ENCODE results near the gene AKAP3. TPM values are rescaled to one million over a fixed set of nuclear protein-coding genes. Genes with fewer than 3 reads are reported as not detected.

AKAP3 gene
- total and polyA plus RNA-seq, 4 donors: 0.21 to 2.0 (median 1.0) TPM

DNA sequence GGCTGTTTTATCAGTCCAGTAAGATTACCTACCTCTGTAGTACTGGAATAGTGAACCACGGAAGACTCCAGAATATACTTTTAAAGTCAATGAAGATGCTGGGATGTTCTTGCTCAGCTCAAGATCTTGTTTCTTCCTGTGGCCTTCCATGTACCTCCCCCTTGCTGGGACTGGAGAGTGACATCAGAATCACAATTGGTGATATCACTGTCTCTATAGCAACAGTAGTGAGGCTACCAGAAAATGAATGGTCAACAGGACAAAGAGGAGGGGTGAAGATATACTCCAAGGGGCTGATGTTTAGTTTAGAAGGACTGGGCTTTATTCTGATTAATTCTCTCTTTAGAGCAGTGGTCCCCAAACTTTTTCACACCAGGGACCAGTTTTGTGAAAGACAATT lies 3.8 kb downstream of the AKAP3 start (continued):
- TF ChIP-seq, protein P1, sequence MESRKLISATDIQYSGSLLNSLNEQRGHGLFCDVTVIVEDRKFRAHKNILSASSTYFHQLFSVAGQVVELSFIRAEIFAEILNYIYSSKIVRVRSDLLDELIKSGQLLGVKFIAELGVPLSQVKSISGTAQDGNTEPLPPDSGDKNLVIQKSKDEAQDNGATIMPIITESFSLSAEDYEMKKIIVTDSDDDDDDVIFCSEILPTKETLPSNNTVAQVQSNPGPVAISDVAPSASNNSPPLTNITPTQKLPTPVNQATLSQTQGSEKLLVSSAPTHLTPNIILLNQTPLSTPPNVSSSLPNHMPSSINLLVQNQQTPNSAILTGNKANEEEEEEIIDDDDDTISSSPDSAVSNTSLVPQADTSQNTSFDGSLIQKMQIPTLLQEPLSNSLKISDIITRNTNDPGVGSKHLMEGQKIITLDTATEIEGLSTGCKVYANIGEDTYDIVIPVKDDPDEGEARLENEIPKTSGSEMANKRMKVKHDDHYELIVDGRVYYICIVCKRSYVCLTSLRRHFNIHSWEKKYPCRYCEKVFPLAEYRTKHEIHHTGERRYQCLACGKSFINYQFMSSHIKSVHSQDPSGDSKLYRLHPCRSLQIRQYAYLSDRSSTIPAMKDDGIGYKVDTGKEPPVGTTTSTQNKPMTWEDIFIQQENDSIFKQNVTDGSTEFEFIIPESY (IDR thresholded peaks at IDR 0.05): no peak

GRCh38 chr12:4643747-4644146 lies 5.1 kb downstream of the AKAP3 start:
- no peak overlapping the region for H3K27ac ChIP-seq (ENCODE audit: low read depth in 1 of 2, low read length in 2 of 2)
- peaks cover 0 to 9% (median 7%) of the 10 kb centered on the region in 4 donors for H3K4me1 ChIP-seq (ENCODE audit: control insufficient read depth in 4 of 4, insufficient read depth in 4 of 4, low read length in 3 of 4)
- H3K36me3 ChIP-seq (ENCODE audit: control insufficient read depth in 4 of 4, insufficient read depth in 3 of 4, low read depth in 1 of 4, low read length in 3 of 4): no peaks in the 10 kb centered on the region
- DNase-seq (ENCODE audit: low spot score): no peak
- H3K9ac ChIP-seq (ENCODE audit: low read depth in 1 of 2, low read length in 2 of 2): no peak overlapping the region
- no peak overlapping the region for H3K4me3 ChIP-seq (ENCODE audit: low read depth in 1 of 3, low read length in 3 of 3)
- no peaks in the 10 kb centered on the region for H3K27me3 ChIP-seq (ENCODE audit: control insufficient read depth in 4 of 4, insufficient read depth in 4 of 4, low read length in 3 of 4)
- no peaks in the 10 kb centered on the region for H3K9me3 ChIP-seq (ENCODE audit: control insufficient read depth in 4 of 4, low read length in 3 of 4)
- WGBS: 87% methylated on average over 6 of the region's 6 CpGs
- TF ChIP-seq, protein P1 (IDR thresholded peaks at IDR 0.05): no peak
- TF ChIP-seq, protein P2, sequence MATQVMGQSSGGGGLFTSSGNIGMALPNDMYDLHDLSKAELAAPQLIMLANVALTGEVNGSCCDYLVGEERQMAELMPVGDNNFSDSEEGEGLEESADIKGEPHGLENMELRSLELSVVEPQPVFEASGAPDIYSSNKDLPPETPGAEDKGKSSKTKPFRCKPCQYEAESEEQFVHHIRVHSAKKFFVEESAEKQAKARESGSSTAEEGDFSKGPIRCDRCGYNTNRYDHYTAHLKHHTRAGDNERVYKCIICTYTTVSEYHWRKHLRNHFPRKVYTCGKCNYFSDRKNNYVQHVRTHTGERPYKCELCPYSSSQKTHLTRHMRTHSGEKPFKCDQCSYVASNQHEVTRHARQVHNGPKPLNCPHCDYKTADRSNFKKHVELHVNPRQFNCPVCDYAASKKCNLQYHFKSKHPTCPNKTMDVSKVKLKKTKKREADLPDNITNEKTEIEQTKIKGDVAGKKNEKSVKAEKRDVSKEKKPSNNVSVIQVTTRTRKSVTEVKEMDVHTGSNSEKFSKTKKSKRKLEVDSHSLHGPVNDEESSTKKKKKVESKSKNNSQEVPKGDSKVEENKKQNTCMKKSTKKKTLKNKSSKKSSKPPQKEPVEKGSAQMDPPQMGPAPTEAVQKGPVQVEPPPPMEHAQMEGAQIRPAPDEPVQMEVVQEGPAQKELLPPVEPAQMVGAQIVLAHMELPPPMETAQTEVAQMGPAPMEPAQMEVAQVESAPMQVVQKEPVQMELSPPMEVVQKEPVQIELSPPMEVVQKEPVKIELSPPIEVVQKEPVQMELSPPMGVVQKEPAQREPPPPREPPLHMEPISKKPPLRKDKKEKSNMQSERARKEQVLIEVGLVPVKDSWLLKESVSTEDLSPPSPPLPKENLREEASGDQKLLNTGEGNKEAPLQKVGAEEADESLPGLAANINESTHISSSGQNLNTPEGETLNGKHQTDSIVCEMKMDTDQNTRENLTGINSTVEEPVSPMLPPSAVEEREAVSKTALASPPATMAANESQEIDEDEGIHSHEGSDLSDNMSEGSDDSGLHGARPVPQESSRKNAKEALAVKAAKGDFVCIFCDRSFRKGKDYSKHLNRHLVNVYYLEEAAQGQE (IDR thresholded peaks at IDR 0.05): no peak
- TF ChIP-seq YY1 (IDR thresholded peaks at IDR 0.05) (no peak), TAF1 (conservative IDR thresholded peaks at IDR 0.05) (no peak), NR2F2 (IDR thresholded peaks at IDR 0.05) (no peak), RXRA (IDR thresholded peaks at IDR 0.05) (no peak), FOXA1 (IDR thresholded peaks at IDR 0.05) (no peak), EGR1 (IDR thresholded peaks at IDR 0.05; ENCODE audit: low read depth in 2 of 2) (no peak)

DNA sequence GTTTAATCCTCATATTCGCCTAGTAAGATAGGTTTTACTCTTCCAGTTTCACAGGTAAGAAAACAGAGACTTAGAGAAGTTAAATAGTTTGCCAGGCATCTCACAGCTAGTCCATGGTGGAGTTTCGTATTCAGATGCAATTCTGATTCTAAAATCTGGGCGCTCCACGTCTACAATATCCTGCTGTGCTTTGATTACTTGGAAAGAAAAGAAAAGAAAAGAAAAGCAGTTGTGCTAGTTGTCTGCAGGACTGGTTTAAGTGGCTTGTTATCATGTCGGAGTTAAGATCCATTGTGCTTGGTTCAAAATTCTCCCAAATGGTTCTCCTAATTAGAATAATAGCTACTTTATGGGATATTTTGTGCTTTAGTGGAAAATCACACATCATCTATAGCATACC lies 18.6 kb downstream of the AKAP3 start:
- Histone ChIP-seq H3K27ac (ENCODE audit: low read depth in 1 of 2, low read length in 2 of 2) (no peak overlapping the region), H3K9ac (ENCODE audit: low read depth in 1 of 2, low read length in 2 of 2) (no peak overlapping the region)
- TF ChIP-seq HNF4G (IDR thresholded peaks at IDR 0.05) (no peak), JUND (IDR thresholded peaks at IDR 0.05) (no peak)
- TF ChIP-seq, protein P2 (IDR thresholded peaks at IDR 0.05): no peak

More for the DNA sequence above, 18.6 kb downstream of the AKAP3 start:
- no peaks in the 10 kb centered on the region for H3K27me3 ChIP-seq (ENCODE audit: control insufficient read depth in 4 of 4, insufficient read depth in 4 of 4, low read length in 3 of 4)
- no peaks in the 10 kb centered on the region for H3K36me3 ChIP-seq (ENCODE audit: control insufficient read depth in 4 of 4, insufficient read depth in 3 of 4, low read depth in 1 of 4, low read length in 3 of 4)
- peaks cover 0 to 2% (median 0%) of the 10 kb centered on the region in 4 donors for H3K4me1 ChIP-seq (ENCODE audit: control insufficient read depth in 4 of 4, insufficient read depth in 4 of 4, low read length in 3 of 4)
- no peak overlapping the region for H3K4me3 ChIP-seq (ENCODE audit: low read depth in 1 of 3, low read length in 3 of 3)
- 83% methylated on average over 5 of the region's 5 CpGs for WGBS
- H3K9me3 ChIP-seq (ENCODE audit: control insufficient read depth in 4 of 4, low read length in 3 of 4): no peaks in the 10 kb centered on the region
- no peak for DNase-seq (ENCODE audit: low spot score)

Measured in liver (tissue), 9 donors.